GM21619 (cell line): Measurements from ENCODE around the gene DSG4.

ENCODE experiments used
- ATAC-seq: cut with Tn5 transposase; IDR thresholded peaks from one replicate; pipeline ENCODE4 v1.9.1; 2021; ENCODE audit not compliant: unreplicated experiment

The DSG4 gene

GRCh38 chr18:31403409-31403808 is 26.8 kb downstream of the DSG4 start:
- ATAC-seq, result no peak

GRCh38 chr18:31407649-31408048 is 31.1 kb downstream of the DSG4 start:
- ATAC-seq, result no peak

- ATAC-seq, result no peak
Measured at GRCh38 chr18:31409276-31409675, 32.7 kb downstream of the DSG4 start.

GRCh38 chr18:31410716-31411483 is 34.3 kb downstream of the DSG4 start:
- no peak for ATAC-seq

- no peak for ATAC-seq
Measured at GRCh38 chr18:31413137-31413536, 36.6 kb downstream of the DSG4 start.

- no peak for ATAC-seq
Measured at GRCh38 chr18:31417850-31418249, 41.3 kb downstream of the DSG4 start.

GRCh38 chr18:31419457-31419932 is 42.9 kb downstream of the DSG4 start:
- ATAC-seq, result no peak

GRCh38 chr18:31420032-31420431 is 43.5 kb downstream of the DSG4 start:
- ATAC-seq, result no peak

- ATAC-seq, result no peak
Measured at GRCh38 chr18:31420524-31420923, 43.9 kb downstream of the DSG4 start.

- peak; percentile 70 for ATAC-seq
Measured at GRCh38 chr18:31424383-31424988, 47.9 kb downstream of the DSG4 start.

GRCh38 chr18:31426021-31426420 is 49.4 kb downstream of the DSG4 start:
- ATAC-seq, result no peak

GRCh38 chr18:31426871-31427406 is 50.4 kb downstream of the DSG4 start:
- no peak for ATAC-seq

- ATAC-seq, result no peak
Measured at GRCh38 chr18:31428211-31428610, 51.6 kb downstream of the DSG4 start.

GRCh38 chr18:31429623-31430022 is 53.0 kb downstream of the DSG4 start:
- ATAC-seq, result no peak

GRCh38 chr18:31430072-31430471 is 53.5 kb downstream of the DSG4 start:
- no peak for ATAC-seq

GRCh38 chr18:31430554-31430953 is 54.0 kb downstream of the DSG4 start:
- no peak for ATAC-seq

- ATAC-seq, result no peak
Measured at GRCh38 chr18:31432316-31432715, 55.7 kb downstream of the DSG4 start.

GRCh38 chr18:31436825-31437224 is 60.2 kb downstream of the DSG4 start:
- no peak for ATAC-seq

GRCh38 chr18:31438402-31438801 is 61.8 kb downstream of the DSG4 start:
- no peak for ATAC-seq

GRCh38 chr18:31439807-31440325 is 63.3 kb downstream of the DSG4 start:
- no peak for ATAC-seq

- no peak for ATAC-seq
Measured at GRCh38 chr18:31440787-31441186, 64.2 kb downstream of the DSG4 start.

- no peak for ATAC-seq
Measured at GRCh38 chr18:31441493-31441892, 64.9 kb downstream of the DSG4 start.
